Superior temporal gyrus (tissue), 1 donor: ENCODE data around the gene PIK3C2G.
"Not testable (repeated sequence)": the region's sequence is repeated elsewhere in the genome, so short reads cannot be mapped to it uniquely, and the experiment has no call there.

Experiments
- DNase-seq: peaks from one replicate; pipeline ENCODE4 v3.0.0-alpha.2; 2016; ENCODE audit errors: extremely low spot score

PIK3C2G gene

GRCh38 chr12:18472304-18472703 is 211.0 kb downstream of the PIK3C2G start:
- no peak for DNase-seq

GRCh38 chr12:18472806-18473205 is 211.5 kb downstream of the PIK3C2G start:
- DNase-seq, result no peak

GRCh38 chr12:18476861-18477260 is 215.5 kb downstream of the PIK3C2G start:
- no peak for DNase-seq

GRCh38 chr12:18479256-18479655 is 217.9 kb downstream of the PIK3C2G start:
- no peak for DNase-seq

- DNase-seq, result no peak
These were observed 221.3 kb downstream of the PIK3C2G start for GRCh38 chr12:18482601-18483120.

GRCh38 chr12:18483698-18484325 is 222.5 kb downstream of the PIK3C2G start:
- peak; percentile 31 for DNase-seq

- no peak for DNase-seq
These were observed 224.7 kb downstream of the PIK3C2G start for GRCh38 chr12:18486036-18486435.

- no peak for DNase-seq
These were observed 226.2 kb downstream of the PIK3C2G start for GRCh38 chr12:18487509-18487908.

GRCh38 chr12:18492372-18493025 is 231.2 kb downstream of the PIK3C2G start:
- no peak for DNase-seq

GRCh38 chr12:18496156-18496555 is 234.8 kb downstream of the PIK3C2G start:
- DNase-seq, result no peak

- not testable (repeated sequence) for DNase-seq
These were observed 238.8 kb downstream of the PIK3C2G start for GRCh38 chr12:18500160-18500574.

GRCh38 chr12:18500736-18501135 is 239.4 kb downstream of the PIK3C2G start:
- DNase-seq, result not testable (repeated sequence)

- DNase-seq, result no peak
These were observed 241.2 kb downstream of the PIK3C2G start for GRCh38 chr12:18502422-18502968.

- DNase-seq, result no peak
These were observed 260.1 kb downstream of the PIK3C2G start for GRCh38 chr12:18521461-18521860.

GRCh38 chr12:18522806-18523205 is 261.5 kb downstream of the PIK3C2G start:
- DNase-seq, result no peak

GRCh38 chr12:18542497-18542896 is 281.2 kb downstream of the PIK3C2G start:
- not testable (repeated sequence) for DNase-seq

GRCh38 chr12:18546399-18546798 is 285.1 kb downstream of the PIK3C2G start:
- DNase-seq, result no peak

- DNase-seq, result no peak
These were observed 288.3 kb downstream of the PIK3C2G start for GRCh38 chr12:18549598-18549997.

- no peak for DNase-seq
These were observed 289.8 kb downstream of the PIK3C2G start for GRCh38 chr12:18551106-18551505.

GRCh38 chr12:18551701-18552100 is 290.4 kb downstream of the PIK3C2G start:
- DNase-seq, result no peak

GRCh38 chr12:18552829-18553228 is 291.5 kb downstream of the PIK3C2G start:
- DNase-seq, result no peak

- DNase-seq, result no peak
These were observed 294.8 kb downstream of the PIK3C2G start for GRCh38 chr12:18556161-18556560.

GRCh38 chr12:18559242-18559641 is 297.9 kb downstream of the PIK3C2G start:
- DNase-seq, result no peak
